ENCODE data around the gene ERF.

ERF gene

GRCh38 chr19:42252365-42253244 lies 2.3 kb downstream of the ERF start:
- DNase-seq: no peak

- no peak for DNase-seq
Observed at GRCh38 chr19:42251572-42252358, 3.2 kb downstream of the ERF start.

- peak; percentile 34 for DNase-seq
Observed at GRCh38 chr19:42250666-42251531, 4.0 kb downstream of the ERF start.

GRCh38 chr19:42250183-42250665 lies 4.7 kb downstream of the ERF start:
- no peak for DNase-seq

- no peak for DNase-seq
Observed at GRCh38 chr19:42249769-42250168, 5.2 kb downstream of the ERF start.

GRCh38 chr19:42249149-42249750 lies 5.7 kb downstream of the ERF start:
- DNase-seq: no peak

GRCh38 chr19:42248270-42249148 lies 6.4 kb downstream of the ERF start:
- DNase-seq: no peak

GRCh38 chr19:42247640-42248199 lies 7.2 kb downstream of the ERF start:
- no peak for DNase-seq

GRCh38 chr19:42246922-42247639 lies 7.8 kb downstream of the ERF start:
- DNase-seq: no peak

GRCh38 chr19:42246143-42246921 lies 8.6 kb downstream of the ERF start:
- no peak for DNase-seq

- DNase-seq: no peak
Observed at GRCh38 chr19:42245231-42245630, 9.7 kb downstream of the ERF start.

- peak; percentile 91 for DNase-seq
Observed at GRCh38 chr19:42244347-42245220, 10.3 kb downstream of the ERF start.

- DNase-seq: peak; percentile 94
Observed at GRCh38 chr19:42242512-42243409, 12.2 kb downstream of the ERF start, which contains the start of gene GSK3A. Gene GSK3A (minus strand): TSS chr19:42242602. CDS start chr19:42242465, 137 bp downstream.

GRCh38 chr19:42242069-42242511 lies 12.8 kb downstream of the ERF start:
- DNase-seq: no peak

GRCh38 chr19:42241279-42241678 lies 13.6 kb downstream of the ERF start:
- no peak for DNase-seq

GRCh38 chr19:42239544-42240220 lies 15.2 kb downstream of the ERF start:
- DNase-seq: no peak

GRCh38 chr19:42235181-42235580 lies 19.7 kb downstream of the ERF start:
- no peak for DNase-seq
